OCI-LY3 (cell line): ENCODE data around the gene SLC25A13.

Experiments used
- H2AFZ ChIP-seq: fragments of 200-600, 300-600 bp; shearing (Covaris generic); 2 replicates; pipeline ENCODE4 v1.6.0; 2014; ENCODE audit warnings: antibody characterized with exemption, low read depth, low read length
- H3K27ac ChIP-seq: fragments of 200-600, 300-600 bp; sonication (generic); 2 replicates; pipeline ENCODE4 v1.5.1; 2014; ENCODE audit warnings: mild to moderate bottlenecking, low read length, moderate library complexity, mixed read lengths
- H3K27me3 ChIP-seq: fragments of 200-600, 300-600 bp; sonication (generic); 2 replicates; pipeline ENCODE4 v1.6.1; 2014; ENCODE audit warnings: low read depth, low read length, mixed read lengths
- H3K36me3 ChIP-seq: fragments of 200-600, 300-600 bp; sonication (generic); replicated peaks from 2 replicates; pipeline ENCODE3; 2014; ENCODE audit warnings: low read depth, low read length, mixed read lengths
- H3K4me1 ChIP-seq: fragments of 300-600, 200-600 bp; sonication (generic); 2 replicates; pipeline ENCODE4 v1.6.1; 2014; ENCODE audit warnings: low read length, mixed read lengths
- H3K4me2 ChIP-seq: fragments of 200-600, 300-600 bp; sonication (generic); 2 replicates; pipeline ENCODE4 v1.6.1; 2014; ENCODE audit warnings: low read length, mixed read lengths
- H3K4me3 ChIP-seq: fragments of 300-600, 200-600 bp; sonication (generic); 2 replicates; pipeline ENCODE4 v1.5.1; 2014; ENCODE audit warnings: antibody characterized with exemption, mild to moderate bottlenecking, low read length, moderate library complexity
- H3K79me2 ChIP-seq: fragments of 300-600, 200-600 bp; shearing (Covaris generic); 2 replicates; pipeline ENCODE4 v1.6.1; 2014; ENCODE audit warnings: mild to moderate bottlenecking, low read length, mixed read lengths
- H3K9ac ChIP-seq: fragments of 300-600, 200-600 bp; shearing (Covaris generic); 2 replicates; pipeline ENCODE4 v1.6.0; 2014; ENCODE audit warnings: mild to moderate bottlenecking, low read length, moderate library complexity
- H3K9me3 ChIP-seq: fragments of 200-600, 300-600 bp; shearing (Covaris generic); 2 replicates; pipeline ENCODE4 v1.6.1; 2014; ENCODE audit warnings: low read length, mixed read lengths; ENCODE audit not compliant: insufficient read depth
- H4K20me1 ChIP-seq: fragments of 200-600, 300-600 bp; sonication (generic); 2 replicates; pipeline ENCODE4 v1.6.1; 2016; ENCODE audit warnings: low read length, mixed read lengths; ENCODE audit not compliant: insufficient read depth
- CTCF ChIP-seq: fragments of 200-600, 300-600 bp; sonication (generic); IDR thresholded peaks from 2 replicates; pipeline ENCODE4 v1.5.1; 2014; ENCODE audit warnings: antibody characterized with exemption, low read length, low read depth
- EZH2phosphoT487 ChIP-seq: fragments of 200-600 bp; shearing (Covaris generic); IDR thresholded peaks from 2 replicates; pipeline ENCODE4 v1.6.1; 2018; ENCODE audit warnings: antibody characterized with exemption, mixed run types, low read depth

SLC25A13 gene

GRCh38 chr7:96355990-96356506, 34.1 kb upstream of the SLC25A13 start:
- H3K9ac ChIP-seq, result no peak overlapping the region
- no peak overlapping the region for H3K4me3 ChIP-seq
- peaks cover 14% of the 10 kb centered on the region for H3K4me1 ChIP-seq
- no peaks in the 10 kb centered on the region for H3K27me3 ChIP-seq
- no peaks in the 10 kb centered on the region for H4K20me1 ChIP-seq
- TF ChIP-seq EZH2phosphoT487, result no peak
- TF ChIP-seq CTCF, result no peak
- no peak overlapping the region for H2AFZ ChIP-seq
- no peaks in the 10 kb centered on the region for H3K79me2 ChIP-seq
- H3K4me2 ChIP-seq, result no peak overlapping the region
- H3K27ac ChIP-seq, result no peak overlapping the region
- H3K9me3 ChIP-seq, result no peaks in the 10 kb centered on the region
- H3K36me3 ChIP-seq, result no peaks in the 10 kb centered on the region

DNA sequence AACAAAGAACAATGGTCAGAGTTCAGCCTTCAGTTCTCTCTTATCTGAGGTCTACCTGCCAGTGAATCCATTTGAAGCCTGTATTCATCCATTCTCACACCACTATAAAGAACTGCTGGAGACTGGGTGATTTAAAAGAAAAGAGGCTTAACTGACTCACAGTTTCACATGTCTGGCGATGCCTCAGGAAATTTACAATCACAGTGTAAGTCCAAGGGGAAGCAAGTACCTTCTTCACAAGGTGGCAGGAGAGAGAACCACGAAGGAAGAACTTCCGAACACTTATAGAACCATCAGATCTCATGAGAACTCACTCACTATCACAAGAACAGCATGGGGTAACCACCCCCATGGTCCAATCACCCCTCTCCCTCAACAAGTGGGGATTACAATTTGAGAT, 33.0 kb upstream of the SLC25A13 start:
- no peaks in the 10 kb centered on the region for H3K36me3 ChIP-seq
- H3K4me1 ChIP-seq, result peaks cover 13% of the 10 kb centered on the region
- H4K20me1 ChIP-seq, result no peaks in the 10 kb centered on the region
- no peaks in the 10 kb centered on the region for H3K27me3 ChIP-seq
- no peaks in the 10 kb centered on the region for H3K79me2 ChIP-seq
- TF ChIP-seq EZH2phosphoT487 (no peak), CTCF (no peak)
- H3K4me2 ChIP-seq, result no peak overlapping the region
- H3K9ac ChIP-seq, result no peak overlapping the region
- H3K4me3 ChIP-seq, result no peak overlapping the region
- no peaks in the 10 kb centered on the region for H3K9me3 ChIP-seq
- H3K27ac ChIP-seq, result no peak overlapping the region
- H2AFZ ChIP-seq, result no peak overlapping the region

DNA sequence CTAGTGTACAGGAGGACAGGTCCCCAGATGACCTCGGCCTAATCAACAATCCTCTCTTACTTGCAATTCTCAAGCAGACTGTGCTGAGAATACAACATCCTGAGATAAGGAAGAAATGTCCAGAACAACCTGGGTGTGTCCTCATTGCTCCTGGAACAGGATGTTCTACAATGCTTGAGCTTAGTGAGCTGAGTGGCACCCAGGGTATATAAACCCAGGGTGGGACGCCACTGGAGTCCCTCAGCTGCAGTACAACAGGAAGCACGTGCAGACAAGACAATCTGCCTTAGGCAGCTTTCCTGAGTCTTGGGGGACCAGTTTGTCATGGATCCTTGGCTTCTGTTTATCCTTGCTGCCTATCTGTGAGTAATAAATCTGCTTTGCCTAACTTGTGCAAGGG, 27.7 kb upstream of the SLC25A13 start:
- TF ChIP-seq EZH2phosphoT487 (no peak), CTCF (no peak)
- no peak overlapping the region for H2AFZ ChIP-seq
- H3K4me3 ChIP-seq, result no peak overlapping the region
- no peaks in the 10 kb centered on the region for H4K20me1 ChIP-seq
- no peaks in the 10 kb centered on the region for H3K27me3 ChIP-seq
- H3K9me3 ChIP-seq, result no peaks in the 10 kb centered on the region
- no peak overlapping the region for H3K27ac ChIP-seq
- H3K4me1 ChIP-seq, result peaks cover 7% of the 10 kb centered on the region
- no peak overlapping the region for H3K4me2 ChIP-seq
- H3K79me2 ChIP-seq, result no peaks in the 10 kb centered on the region
- no peaks in the 10 kb centered on the region for H3K36me3 ChIP-seq
- H3K9ac ChIP-seq, result no peak overlapping the region

DNA sequence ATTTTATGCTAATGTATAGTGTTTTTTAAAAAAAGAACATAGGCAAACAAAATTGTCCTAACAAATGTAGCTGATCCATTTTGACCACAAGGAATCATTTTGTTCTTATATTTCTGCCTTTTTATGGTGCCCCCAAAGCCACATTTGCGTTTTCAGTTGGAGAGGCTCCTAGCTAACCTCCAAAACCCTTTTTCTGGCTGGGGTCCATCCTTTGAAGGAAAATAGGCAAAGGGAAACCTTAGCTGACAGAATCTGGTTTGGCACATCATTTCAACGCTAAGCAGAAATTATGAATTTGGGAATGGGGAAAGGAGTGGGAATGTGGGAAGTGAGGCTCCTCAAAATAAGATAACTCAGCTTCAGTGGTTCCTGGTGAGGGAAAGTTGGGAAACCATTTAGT, 25.6 kb upstream of the SLC25A13 start:
- Histone ChIP-seq H3K4me2 (no peak overlapping the region), H3K27me3 (no peaks in the 10 kb centered on the region), H3K4me1 (peaks cover 15% of the 10 kb centered on the region), H3K27ac (no peak overlapping the region), H3K36me3 (no peaks in the 10 kb centered on the region), H3K9ac (no peak overlapping the region), H3K9me3 (no peaks in the 10 kb centered on the region), H2AFZ (no peak overlapping the region), H3K4me3 (no peak overlapping the region), H3K79me2 (no peaks in the 10 kb centered on the region), H4K20me1 (no peaks in the 10 kb centered on the region)
- TF ChIP-seq CTCF (no peak), EZH2phosphoT487 (no peak)
